ENCODE results near the gene SYNE1.

SYNE1 gene

GRCh38 chr6:152598901-152599537 lies 38.1 kb downstream of the SYNE1 start:
- TF ChIP-seq CTCF (conservative IDR thresholded peaks at IDR 0.05; ENCODE audit: low read depth, low read length), result no peak
- no peak overlapping the region for H3K4me3 ChIP-seq (ENCODE audit: low read depth, low read length)
- DNase-seq (ENCODE audit: low read depth), result peak; percentile 5

- DNase-seq (ENCODE audit: low read depth), result peak; percentile 3
- H3K4me3 ChIP-seq (ENCODE audit: low read depth, low read length), result no peak overlapping the region
- no peak for TF ChIP-seq CTCF (conservative IDR thresholded peaks at IDR 0.05; ENCODE audit: low read depth, low read length)
Measured at GRCh38 chr6:152598421-152598820, 38.7 kb downstream of the SYNE1 start.

GRCh38 chr6:152596726-152597125 lies 40.4 kb downstream of the SYNE1 start:
- no peak for TF ChIP-seq CTCF (conservative IDR thresholded peaks at IDR 0.05; ENCODE audit: low read depth, low read length)
- DNase-seq (ENCODE audit: low read depth), result no peak
- no peak overlapping the region for H3K4me3 ChIP-seq (ENCODE audit: low read depth, low read length)

- TF ChIP-seq CTCF (conservative IDR thresholded peaks at IDR 0.05; ENCODE audit: low read depth, low read length), result peak; percentile 71
- peak; percentile 38 for DNase-seq (ENCODE audit: low read depth)
- H3K4me3 ChIP-seq (ENCODE audit: low read depth, low read length), result no peak overlapping the region
Measured at GRCh38 chr6:152595499-152595898, 41.7 kb downstream of the SYNE1 start.

GRCh38 chr6:152594701-152595100 lies 42.5 kb downstream of the SYNE1 start:
- no peak for TF ChIP-seq CTCF (conservative IDR thresholded peaks at IDR 0.05; ENCODE audit: low read depth, low read length)
- no peak for DNase-seq (ENCODE audit: low read depth)
- H3K4me3 ChIP-seq (ENCODE audit: low read depth, low read length), result no peak overlapping the region

- H3K4me3 ChIP-seq (ENCODE audit: low read depth, low read length), result no peak overlapping the region
- no peak for TF ChIP-seq CTCF (conservative IDR thresholded peaks at IDR 0.05; ENCODE audit: low read depth, low read length)
- DNase-seq (ENCODE audit: low read depth), result no peak
Measured at GRCh38 chr6:152588456-152588855, 48.7 kb downstream of the SYNE1 start.

- DNase-seq (ENCODE audit: low read depth), result no peak
- H3K4me3 ChIP-seq (ENCODE audit: low read depth, low read length), result no peak overlapping the region
- TF ChIP-seq CTCF (conservative IDR thresholded peaks at IDR 0.05; ENCODE audit: low read depth, low read length), result no peak
Measured at GRCh38 chr6:152587473-152587872, 49.7 kb downstream of the SYNE1 start.

Measured in choroid plexus epithelial cell (primary cell).